Colonic mucosa (tissue), 4 donors: Measurements from ENCODE around the gene SMAD4. TPM values are rescaled to one million over a fixed set of nuclear protein-coding genes. Genes with fewer than 3 reads are reported as not detected.
"Not testable (repeated sequence)": the region's sequence is repeated elsewhere in the genome, so short reads cannot be mapped to it uniquely, and the experiment has no call there.

ENCODE experiments used
- DNase-seq: peaks from one replicate; pipeline ENCODE4 v3.0.0-alpha.2; 2020
- H3K27ac ChIP-seq: fragments of 200-600 bp; one replicate; pipeline ENCODE4 v1.8.0; 2021
- H3K27me3 ChIP-seq: fragments of 200-600 bp; one replicate; pipeline ENCODE4 v1.8.0; 2021
- H3K36me3 ChIP-seq: fragments of 200-600 bp; one replicate; pipeline ENCODE4 v1.8.0; 2021
- H3K4me1 ChIP-seq: fragments of 200-600 bp; one replicate; pipeline ENCODE4 v1.8.0; 2021; ENCODE audit warnings: mild to moderate bottlenecking
- H3K4me3 ChIP-seq: fragments of 200-600 bp; one replicate; pipeline ENCODE4 v1.8.0; 2021
- H3K9ac ChIP-seq, 2 donors: one replicate each; pipeline ENCODE4 v1.7.0; 2013; ENCODE audit warnings: control low read depth in 2 of 2, low read depth in 2 of 2, low read length in 2 of 2
- H3K9me3 ChIP-seq: fragments of 200-600 bp; one replicate; pipeline ENCODE4 v1.8.0; 2021
- CTCF ChIP-seq: fragments of 200-600 bp; IDR thresholded peaks from one replicate; pipeline ENCODE4 v1.8.0; 2022; ENCODE audit warnings: antibody characterized with exemption, mild to moderate bottlenecking
- intact Hi-C: fragments of 100-400 bp; cut with DNase I; formaldehyde crosslinking; loops from one replicate; pipeline ENCODE4 v1.14.1; 2022
- total RNA-seq, 2 donors: library from RNA; stranded (reverse); fragmentation: NEBNext Ultra II Directional in 1 of 2; extraction: Animal tissue kit (Norgen Biotek cat#: 25700) in 1 of 2; gene quantifications; one replicate each; pipeline ENCODE4 v1.2.1, GENCODE V29; 2021
- donor health status: healthy.
- donor health status: DM: no; HTN: no; CAD: no.
- donor health status: DM: no; HTN: no; CAD: no.

The SMAD4 gene
- total RNA-seq, 2 donors from 2014 or later, result 74.0 to 106 TPM

DNA sequence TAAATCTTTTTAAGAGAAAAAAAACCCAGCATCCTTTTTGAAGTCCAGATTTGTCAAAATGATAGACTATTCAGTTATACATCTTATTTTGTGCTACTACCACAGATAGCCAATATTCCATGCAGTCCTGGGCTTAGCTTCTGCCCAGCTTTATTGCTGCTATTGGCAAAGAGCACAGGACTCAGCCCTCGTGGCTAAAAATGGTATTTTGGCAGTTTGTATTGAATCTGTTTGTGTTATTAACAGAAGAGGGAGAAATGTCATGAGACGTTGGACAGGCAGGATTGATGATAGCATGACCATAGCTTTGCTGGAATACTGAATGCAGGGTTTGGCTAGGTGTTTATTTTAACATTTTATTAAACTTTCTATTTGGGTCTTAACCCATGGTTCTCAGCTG lies 42.8 kb upstream of the SMAD4 start:
- no peaks in the 10 kb centered on the region for H3K9me3 ChIP-seq
- DNase-seq, result no peak
- H3K36me3 ChIP-seq, result no peaks in the 10 kb centered on the region
- TF ChIP-seq CTCF, result no peak
- intact Hi-C loops, result no loop called here
- H3K4me1 ChIP-seq, result no peaks in the 10 kb centered on the region
- no peaks in the 10 kb centered on the region for H3K27me3 ChIP-seq
- no peak overlapping the region for H3K4me3 ChIP-seq
- no peak overlapping the region for H3K27ac ChIP-seq
- no peak overlapping the region for H3K9ac ChIP-seq

GRCh38 chr18:50989711-50990110 lies 40.3 kb upstream of the SMAD4 start:
- intact Hi-C loops, result no loop called here
- H3K27me3 ChIP-seq, result no peaks in the 10 kb centered on the region
- no peaks in the 10 kb centered on the region for H3K36me3 ChIP-seq
- H3K27ac ChIP-seq, result no peak overlapping the region
- no peaks in the 10 kb centered on the region for H3K9me3 ChIP-seq
- no peak for TF ChIP-seq CTCF
- H3K9ac ChIP-seq, result no peak overlapping the region
- H3K4me1 ChIP-seq, result no peaks in the 10 kb centered on the region
- no peak overlapping the region for H3K4me3 ChIP-seq
- DNase-seq, result no peak

DNA sequence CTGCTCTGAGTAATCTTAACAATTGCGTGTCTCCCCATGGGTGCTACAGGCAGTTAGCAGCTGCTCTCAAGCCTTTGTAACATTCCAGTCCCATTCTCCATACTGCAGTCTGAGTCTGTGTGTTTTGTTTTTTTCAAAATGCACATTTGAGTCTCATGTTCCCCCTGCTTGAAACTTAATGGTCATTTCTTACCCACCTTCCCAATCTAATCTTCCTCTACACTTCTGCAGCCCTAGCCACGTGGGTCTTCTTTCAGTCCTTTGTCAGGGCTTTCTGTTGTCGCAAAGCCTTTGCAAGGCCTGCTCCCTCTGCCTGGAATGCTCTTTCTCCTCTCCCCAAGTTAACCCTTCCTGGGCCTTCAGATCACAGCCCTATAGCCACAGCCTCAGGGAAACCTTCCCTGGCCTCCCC lies 37.7 kb upstream of the SMAD4 start:
- no peaks in the 10 kb centered on the region for H3K4me1 ChIP-seq
- H3K9ac ChIP-seq, result no peak overlapping the region
- H3K4me3 ChIP-seq, result no peak overlapping the region
- no peaks in the 10 kb centered on the region for H3K36me3 ChIP-seq
- DNase-seq, result no peak
- no peaks in the 10 kb centered on the region for H3K27me3 ChIP-seq
- intact Hi-C loops, result no loop called here
- no peak for TF ChIP-seq CTCF
- no peak overlapping the region for H3K27ac ChIP-seq
- H3K9me3 ChIP-seq, result no peaks in the 10 kb centered on the region

DNA sequence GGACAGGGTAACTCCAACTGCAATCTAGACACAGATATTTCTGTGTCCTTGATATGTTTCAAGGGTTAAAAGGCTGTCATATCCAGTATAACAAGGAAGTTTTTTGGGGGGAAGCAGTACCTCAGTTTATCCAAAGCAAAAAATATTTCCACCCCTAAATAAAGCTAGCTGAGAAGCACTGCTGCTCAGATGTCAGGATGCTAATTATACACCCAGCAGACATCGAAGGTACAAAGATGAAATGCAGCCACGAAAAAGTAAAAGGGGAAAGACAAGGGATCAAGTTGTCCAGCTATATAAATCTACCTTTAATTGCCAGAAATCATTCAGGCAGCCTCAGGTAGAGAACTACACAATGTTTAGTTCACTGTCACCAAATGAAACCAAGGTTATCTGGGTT lies 36.0 kb upstream of the SMAD4 start:
- no peaks in the 10 kb centered on the region for H3K9me3 ChIP-seq
- no peak overlapping the region for H3K27ac ChIP-seq
- no peaks in the 10 kb centered on the region for H3K36me3 ChIP-seq
- H3K4me3 ChIP-seq, result no peak overlapping the region
- TF ChIP-seq CTCF, result no peak
- intact Hi-C loops, result no loop called here
- no peak for DNase-seq
- no peak overlapping the region for H3K9ac ChIP-seq
- H3K4me1 ChIP-seq, result no peaks in the 10 kb centered on the region
- H3K27me3 ChIP-seq, result no peaks in the 10 kb centered on the region

DNA sequence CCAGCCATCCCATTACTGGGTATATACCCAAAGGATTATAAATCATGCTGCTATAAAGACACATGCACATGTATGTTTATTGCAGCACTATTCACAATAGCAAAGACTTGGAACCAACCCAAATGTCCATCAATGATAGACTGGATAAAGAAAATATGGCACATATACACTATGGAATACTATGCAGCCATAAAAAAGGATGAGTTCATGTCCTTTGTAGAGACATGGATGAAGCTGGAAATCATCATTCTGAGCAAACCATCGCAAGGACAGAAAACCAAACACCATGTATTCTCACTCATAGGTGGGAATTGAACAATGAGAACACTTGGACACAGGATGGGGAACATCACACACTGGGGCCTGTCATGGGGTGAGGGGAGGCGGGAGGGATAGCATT lies 26.8 kb upstream of the SMAD4 start:
- H3K27me3 ChIP-seq, H3K4me1 ChIP-seq, H3K36me3 ChIP-seq, H3K9me3 ChIP-seq, H3K27ac ChIP-seq, intact Hi-C loops, H3K9ac ChIP-seq, DNase-seq, H3K4me3 ChIP-seq: not testable (repeated sequence)

- no peak overlapping the region for H3K9ac ChIP-seq
- no peaks in the 10 kb centered on the region for H3K27me3 ChIP-seq
- no peak for TF ChIP-seq CTCF
- H3K9me3 ChIP-seq, result no peaks in the 10 kb centered on the region
- DNase-seq, result no peak
- no peak overlapping the region for H3K4me3 ChIP-seq
- no peaks in the 10 kb centered on the region for H3K36me3 ChIP-seq
- H3K4me1 ChIP-seq, result no peaks in the 10 kb centered on the region
- intact Hi-C loops, result no loop called here
- H3K27ac ChIP-seq, result no peak overlapping the region
Observed at GRCh38 chr18:51006061-51006818, 23.8 kb upstream of the SMAD4 start.
